PC-3 (cell line): ENCODE measurements around the gene SRRM2.

Source experiments
- EZH2 ChIP-seq: fragments of 300-600 bp; sonication (generic); IDR thresholded peaks from one replicate; pipeline ENCODE4 v1.6.1; 2017; ENCODE audit warnings: antibody characterized with exemption, mild to moderate bottlenecking, low read length; ENCODE audit not compliant: unreplicated experiment
- EZH2phosphoT487 ChIP-seq: fragments of 300-600 bp; sonication (generic); IDR thresholded peaks from 2 replicates; pipeline ENCODE4 v1.6.1; 2018; ENCODE audit warnings: mild to moderate bottlenecking, antibody characterized with exemption, low read length, borderline replicate concordance
- TF ChIP-seq, protein P1 (sequence below): fragments of 300-600 bp; sonication (generic); conservative IDR thresholded peaks from 2 replicates; pipeline ENCODE4 v1.5.1; 2017; ENCODE audit warnings: antibody characterized with exemption, low read depth, mild to moderate bottlenecking, low read length

DNA sequence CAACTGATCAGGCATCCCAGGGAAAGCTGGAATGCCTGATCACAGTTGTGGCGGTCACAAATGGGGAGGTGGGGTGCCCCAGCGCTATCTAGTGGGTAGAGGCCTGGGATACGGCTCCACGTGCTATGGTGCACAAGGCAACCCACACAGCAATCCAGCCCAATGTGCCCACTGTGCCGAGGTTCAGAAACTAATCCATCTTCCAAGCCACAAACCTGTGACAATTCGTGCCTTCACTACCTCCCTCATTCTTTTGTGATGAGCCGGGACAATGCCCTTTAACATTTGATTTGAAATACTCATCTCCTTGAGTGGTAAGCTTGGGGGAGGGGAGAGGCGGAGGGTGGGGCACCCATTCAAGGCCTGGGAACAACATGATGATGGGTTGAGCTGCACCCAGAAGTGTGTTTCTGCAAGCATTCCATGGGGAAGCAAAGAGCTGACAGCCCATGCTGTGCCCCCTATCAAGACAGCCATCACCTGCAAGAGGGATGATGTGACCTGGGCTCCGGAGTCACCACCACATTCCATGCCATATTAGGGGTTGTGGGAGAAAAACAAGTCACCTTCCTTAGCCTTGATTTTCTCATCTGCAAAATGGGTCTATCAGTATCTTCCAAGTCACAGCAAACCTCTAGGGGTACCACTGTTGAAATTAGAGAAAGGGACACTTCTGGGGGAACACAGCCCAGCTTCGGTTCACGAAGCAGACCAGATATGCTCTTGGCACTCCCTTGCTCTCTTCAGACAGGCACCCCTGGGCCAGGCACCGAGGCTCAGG, 20.9 kb downstream of the SRRM2 start:
- TF ChIP-seq, protein P1, sequence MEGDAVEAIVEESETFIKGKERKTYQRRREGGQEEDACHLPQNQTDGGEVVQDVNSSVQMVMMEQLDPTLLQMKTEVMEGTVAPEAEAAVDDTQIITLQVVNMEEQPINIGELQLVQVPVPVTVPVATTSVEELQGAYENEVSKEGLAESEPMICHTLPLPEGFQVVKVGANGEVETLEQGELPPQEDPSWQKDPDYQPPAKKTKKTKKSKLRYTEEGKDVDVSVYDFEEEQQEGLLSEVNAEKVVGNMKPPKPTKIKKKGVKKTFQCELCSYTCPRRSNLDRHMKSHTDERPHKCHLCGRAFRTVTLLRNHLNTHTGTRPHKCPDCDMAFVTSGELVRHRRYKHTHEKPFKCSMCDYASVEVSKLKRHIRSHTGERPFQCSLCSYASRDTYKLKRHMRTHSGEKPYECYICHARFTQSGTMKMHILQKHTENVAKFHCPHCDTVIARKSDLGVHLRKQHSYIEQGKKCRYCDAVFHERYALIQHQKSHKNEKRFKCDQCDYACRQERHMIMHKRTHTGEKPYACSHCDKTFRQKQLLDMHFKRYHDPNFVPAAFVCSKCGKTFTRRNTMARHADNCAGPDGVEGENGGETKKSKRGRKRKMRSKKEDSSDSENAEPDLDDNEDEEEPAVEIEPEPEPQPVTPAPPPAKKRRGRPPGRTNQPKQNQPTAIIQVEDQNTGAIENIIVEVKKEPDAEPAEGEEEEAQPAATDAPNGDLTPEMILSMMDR: no peak
- TF ChIP-seq EZH2: no peak
- no peak for TF ChIP-seq EZH2phosphoT487
